Upper lobe of left lung (tissue), 4 donors: ENCODE measurements around the gene VPS18.

ENCODE experiments used
- EP300 ChIP-seq, 4 donors: sonication (generic); formaldehyde crosslinking; IDR thresholded peaks; one replicate each; pipeline ENCODE4 v1.5.1; 2017; ENCODE audit warnings: antibody characterized with exemption in 4 of 4, control low read depth in 2 of 4
- POLR2A ChIP-seq, 4 donors: fragments of 450-650 bp; IDR thresholded peaks; one replicate each; pipeline ENCODE4 v1.5.1; 2016 to 2017; ENCODE audit warnings: antibody characterized with exemption in 4 of 4, mild to moderate bottlenecking in 2 of 4
- POLR2AphosphoS5 ChIP-seq, 2 donors: sonication (generic); formaldehyde crosslinking; IDR thresholded peaks; one replicate each; pipeline ENCODE4 v1.5.1; 2017; ENCODE audit warnings: antibody characterized with exemption in 2 of 2
- TF ChIP-seq, protein P1 (sequence below), 6 experiments: fragments of 450-650 bp in 4 of 6; fragments of 200-600 bp in 2 of 6; sonication (generic) in 2 of 6; IDR thresholded peaks; one replicate each; pipeline ENCODE4 v1.5.1; 2016 to 2019; ENCODE audit warnings: antibody characterized with exemption in 6 of 6

- TF ChIP-seq POLR2A (IDR thresholded peaks at IDR 0.05) (no peak), EP300 (IDR thresholded peaks at IDR 0.05) (no peak), POLR2AphosphoS5 (IDR thresholded peaks at IDR 0.05) (no peak)
- TF ChIP-seq, protein P1, sequence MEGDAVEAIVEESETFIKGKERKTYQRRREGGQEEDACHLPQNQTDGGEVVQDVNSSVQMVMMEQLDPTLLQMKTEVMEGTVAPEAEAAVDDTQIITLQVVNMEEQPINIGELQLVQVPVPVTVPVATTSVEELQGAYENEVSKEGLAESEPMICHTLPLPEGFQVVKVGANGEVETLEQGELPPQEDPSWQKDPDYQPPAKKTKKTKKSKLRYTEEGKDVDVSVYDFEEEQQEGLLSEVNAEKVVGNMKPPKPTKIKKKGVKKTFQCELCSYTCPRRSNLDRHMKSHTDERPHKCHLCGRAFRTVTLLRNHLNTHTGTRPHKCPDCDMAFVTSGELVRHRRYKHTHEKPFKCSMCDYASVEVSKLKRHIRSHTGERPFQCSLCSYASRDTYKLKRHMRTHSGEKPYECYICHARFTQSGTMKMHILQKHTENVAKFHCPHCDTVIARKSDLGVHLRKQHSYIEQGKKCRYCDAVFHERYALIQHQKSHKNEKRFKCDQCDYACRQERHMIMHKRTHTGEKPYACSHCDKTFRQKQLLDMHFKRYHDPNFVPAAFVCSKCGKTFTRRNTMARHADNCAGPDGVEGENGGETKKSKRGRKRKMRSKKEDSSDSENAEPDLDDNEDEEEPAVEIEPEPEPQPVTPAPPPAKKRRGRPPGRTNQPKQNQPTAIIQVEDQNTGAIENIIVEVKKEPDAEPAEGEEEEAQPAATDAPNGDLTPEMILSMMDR (IDR thresholded peaks at IDR 0.05): no peak
Observed at GRCh38 chr15:40879609-40880008, 14.6 kb upstream of the VPS18 start.
